Right atrium auricular region (tissue), 2 donors: Measurements from ENCODE around the gene P2RX3. TPM values are rescaled to one million over a fixed set of nuclear protein-coding genes. Genes with fewer than 3 reads are reported as not detected.

Experiments used
- DNase-seq: peaks from one replicate; pipeline ENCODE4 v3.0.0-alpha.2; 2019; ENCODE audit warnings: low spot score
- H3K27ac ChIP-seq, 2 donors: fragments of 200-600 bp; sonication (generic); 1 replicate in 1 of 2; 2 replicates in 1 of 2; pipeline ENCODE4 v1.5.1; 2016 to 2019
- H3K27me3 ChIP-seq, 2 donors: fragments of 200-600 bp; sonication (generic); one replicate each; pipeline versions ENCODE4 v1.5.1 to v1.6.0; 2017 to 2019
- H3K36me3 ChIP-seq: fragments of 200-600 bp; sonication (generic); one replicate; pipeline ENCODE4 v1.5.1; 2016
- H3K4me1 ChIP-seq, 2 donors: fragments of 200-600 bp; sonication (generic); one replicate each; pipeline versions ENCODE4 v1.5.1 to v1.6.0; 2017 to 2019
- H3K4me3 ChIP-seq, 2 donors: fragments of 200-600 bp; sonication (generic); 1 replicate in 1 of 2; 2 replicates in 1 of 2; pipeline ENCODE4 v1.5.1; 2017 to 2019; ENCODE audit warnings: mild to moderate bottlenecking in 1 of 2, moderate library complexity in 1 of 2
- H3K9me3 ChIP-seq, 2 donors: fragments of 200-600 bp; sonication (generic); one replicate each; pipeline ENCODE4 v1.5.1; 2019
- CTCF ChIP-seq, 2 donors: fragments of 200-600 bp; sonication (generic); IDR thresholded peaks; one replicate each; pipeline ENCODE4 v1.5.1; 2019; ENCODE audit warnings: antibody characterized with exemption in 2 of 2
- total RNA-seq, 2 donors: library from RNA; depleted of rRNA; stranded (reverse); fragments of >200 nt; gene quantifications; one replicate each; pipeline ENCODE4 v1.1.0, GENCODE V29; 2016

P2RX3 gene
- total RNA-seq, 2 donors from 2014 or later, result 1.4 TPM; not detected in 1

DNA sequence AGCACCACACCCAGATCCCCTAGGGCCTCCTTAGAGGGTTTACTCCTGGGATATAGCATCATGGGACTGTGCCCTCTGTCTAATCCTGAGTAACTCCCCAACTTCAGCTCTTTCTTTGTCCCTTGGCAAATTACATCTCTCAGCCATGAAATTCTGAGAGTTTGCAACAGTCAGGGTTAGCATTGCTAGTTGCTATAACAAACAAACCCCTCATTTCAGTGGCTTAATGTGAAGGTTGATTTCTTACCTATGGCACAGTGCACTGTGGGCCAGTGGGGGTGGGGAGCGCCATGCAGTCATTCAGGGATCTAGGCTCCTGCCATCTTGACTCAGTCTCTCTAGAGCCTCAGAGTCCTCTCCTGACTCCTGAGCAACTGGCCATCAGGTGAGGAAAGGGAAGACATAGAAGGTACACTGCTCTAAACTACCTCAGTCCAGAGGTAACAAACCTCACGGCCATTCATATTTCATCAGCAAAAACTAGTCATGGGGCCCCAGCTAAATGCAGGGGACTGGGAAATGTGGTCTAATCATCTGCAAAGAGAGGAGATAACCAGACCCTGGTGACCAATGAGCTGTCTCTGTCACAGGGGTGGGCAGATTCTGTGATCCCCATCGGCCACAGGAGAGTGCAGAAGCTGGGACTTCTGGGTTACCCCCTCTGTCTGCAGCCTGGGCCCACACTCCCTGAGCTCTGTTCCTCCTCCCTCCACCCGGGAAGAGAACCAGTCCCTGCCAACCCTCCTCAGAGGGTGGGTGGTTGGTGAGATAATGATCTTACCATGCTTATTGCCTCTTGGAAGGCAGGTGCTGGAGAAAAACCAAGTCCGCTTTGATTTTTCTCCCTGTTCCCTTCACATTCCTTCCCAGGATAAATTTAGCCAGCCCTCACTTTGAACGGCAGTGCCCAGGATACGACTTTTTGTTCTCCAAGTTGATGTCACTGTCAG, 25.3 kb downstream of the P2RX3 start:
- DNase-seq, result no peak
- H3K36me3 ChIP-seq, result no peaks in the 10 kb centered on the region
- no peaks in the 10 kb centered on the region for H3K27me3 ChIP-seq
- no peak overlapping the region for H3K4me3 ChIP-seq
- TF ChIP-seq CTCF (IDR thresholded peaks at IDR 0.05), result no peak
- no peak overlapping the region for H3K27ac ChIP-seq
- no peaks in the 10 kb centered on the region for H3K9me3 ChIP-seq
- H3K4me1 ChIP-seq, result no peaks in the 10 kb centered on the region

DNA sequence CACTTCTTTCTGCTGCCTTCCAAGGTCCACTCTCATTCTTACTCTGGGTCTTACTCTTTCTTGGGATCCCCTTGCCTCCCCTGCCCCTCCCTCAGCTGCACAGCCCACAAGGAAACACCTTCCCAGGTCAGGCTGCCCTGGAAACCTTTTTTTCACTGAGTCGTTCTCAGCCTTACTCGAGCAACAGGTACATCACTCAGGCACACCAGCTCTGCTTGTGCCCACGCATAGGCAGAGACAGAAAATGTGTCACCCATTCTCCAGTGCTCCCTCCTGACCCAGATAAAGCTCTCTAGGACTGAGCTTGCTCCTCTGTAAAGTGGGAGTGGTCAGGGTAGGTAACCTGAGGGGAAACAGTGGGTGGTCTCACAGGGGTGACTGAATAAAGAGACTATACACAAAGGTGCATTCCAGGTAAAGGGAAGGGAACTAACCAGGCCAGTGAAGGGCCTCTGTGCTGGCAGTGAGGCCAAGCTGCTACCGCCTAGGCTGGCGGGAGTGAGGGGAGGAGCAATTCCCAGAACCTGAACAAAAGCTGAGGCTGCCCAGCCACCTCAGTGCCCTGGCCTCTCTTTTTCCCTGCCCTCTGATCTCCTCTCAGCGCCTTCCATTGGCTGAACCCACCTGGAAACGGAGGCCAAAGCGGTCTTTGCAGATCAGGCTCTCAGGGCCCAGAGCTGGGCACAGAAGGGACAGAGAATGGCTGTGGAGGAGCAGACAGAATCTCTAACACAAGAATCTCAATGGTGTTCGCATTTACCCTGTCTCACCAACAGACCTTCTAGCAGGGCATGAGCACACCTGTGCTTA, 26.9 kb downstream of the P2RX3 start:
- Histone ChIP-seq H3K36me3 (no peaks in the 10 kb centered on the region), H3K4me3 (no peak overlapping the region), H3K4me1 (no peaks in the 10 kb centered on the region), H3K27ac (no peak overlapping the region), H3K9me3 (no peaks in the 10 kb centered on the region), H3K27me3 (no peaks in the 10 kb centered on the region)
- no peak for DNase-seq
- TF ChIP-seq CTCF (IDR thresholded peaks at IDR 0.05), result no peak

DNA sequence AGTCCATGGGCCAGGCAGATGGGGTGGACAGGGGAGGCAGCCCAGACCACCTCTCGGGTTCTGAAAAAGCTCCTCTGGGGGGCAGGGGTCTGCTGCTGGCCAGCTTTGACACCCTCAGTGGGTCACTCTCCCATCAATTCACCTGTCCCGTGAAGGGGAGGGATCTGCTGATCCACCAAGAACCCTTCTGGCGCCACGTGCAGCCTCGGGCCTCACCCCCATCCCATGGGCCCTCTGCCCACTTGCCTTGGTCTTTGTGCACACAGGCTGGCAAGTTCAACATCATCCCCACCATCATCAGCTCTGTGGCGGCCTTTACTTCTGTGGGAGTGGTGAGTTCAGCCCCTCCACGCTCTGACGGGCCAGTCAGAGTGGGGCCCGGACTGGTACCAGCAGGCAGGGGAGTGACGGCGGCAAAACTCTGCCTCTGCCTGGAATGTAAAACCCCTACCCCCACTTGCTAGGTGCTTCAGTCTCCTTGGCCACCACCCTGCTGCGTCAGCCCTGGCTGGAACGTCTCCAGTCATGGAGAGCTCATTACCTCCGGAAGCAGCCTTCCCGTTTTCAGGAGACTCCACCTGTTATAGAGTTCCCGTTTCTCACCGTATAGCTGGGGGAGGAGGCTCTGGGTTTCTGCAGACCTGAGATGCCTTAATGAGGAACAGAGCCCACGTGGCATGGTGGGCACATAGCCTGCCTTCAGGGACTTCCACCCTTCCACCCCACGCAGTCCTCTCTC, 30.1 kb downstream of the P2RX3 start:
- Histone ChIP-seq H3K9me3 (no peaks in the 10 kb centered on the region), H3K4me1 (peaks cover 0 to 5% of the 10 kb centered on the region in 2 donors), H3K4me3 (no peak overlapping the region), H3K27me3 (no peaks in the 10 kb centered on the region), H3K27ac (no peak overlapping the region), H3K36me3 (no peaks in the 10 kb centered on the region)
- DNase-seq, result no peak
- no peak for TF ChIP-seq CTCF (IDR thresholded peaks at IDR 0.05)

DNA sequence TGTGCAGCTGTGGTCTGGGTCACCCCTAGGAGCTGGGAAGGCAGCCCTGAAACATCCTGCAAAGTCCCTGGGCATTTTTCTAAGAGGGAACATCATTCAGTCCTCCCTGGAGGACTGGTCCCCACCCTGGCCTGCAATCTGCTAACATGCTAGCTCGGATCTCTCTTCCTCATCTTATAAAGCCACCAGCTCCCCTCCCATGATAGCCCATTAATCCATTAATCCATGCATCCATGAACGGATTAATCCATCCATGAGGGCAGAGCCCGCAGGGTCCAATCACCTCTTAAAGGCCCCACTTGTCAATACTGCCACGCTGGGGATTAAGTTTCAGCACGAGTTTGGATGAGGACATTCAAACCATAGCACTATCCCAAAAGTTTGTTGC, 30.7 kb downstream of the P2RX3 start:
- Histone ChIP-seq H3K27ac (no peak overlapping the region), H3K9me3 (no peaks in the 10 kb centered on the region), H3K4me1 (peaks cover 0 to 5% of the 10 kb centered on the region in 2 donors), H3K27me3 (no peaks in the 10 kb centered on the region), H3K36me3 (no peaks in the 10 kb centered on the region), H3K4me3 (no peak overlapping the region)
- DNase-seq, result no peak
- TF ChIP-seq CTCF (IDR thresholded peaks at IDR 0.05), result no peak

GRCh38 chr11:57370251-57370650, 32.1 kb downstream of the P2RX3 start:
- DNase-seq, result no peak
- Histone ChIP-seq H3K4me1 (peaks cover 0 to 5% of the 10 kb centered on the region in 2 donors), H3K9me3 (no peaks in the 10 kb centered on the region), H3K4me3 (no peak overlapping the region), H3K27me3 (no peaks in the 10 kb centered on the region), H3K27ac (no peak overlapping the region), H3K36me3 (no peaks in the 10 kb centered on the region)
- no peak for TF ChIP-seq CTCF (IDR thresholded peaks at IDR 0.05)
